GM12891 (cell line): Measurements from ENCODE around the gene CLRN1.

ENCODE experiments used
- PAX5 ChIP-seq: IDR thresholded peaks from 2 replicates; pipeline ENCODE4 v1.6.1; 2011; ENCODE audit warnings: low read length, moderate library complexity, mild to moderate bottlenecking; ENCODE audit not compliant: insufficient read depth, severe bottlenecking
- POLR2A ChIP-seq: IDR thresholded peaks from 2 replicates; pipeline ENCODE4 v1.6.1; 2011; ENCODE audit warnings: low read depth, low read length, control low read depth
- POLR2AphosphoS5 ChIP-seq: IDR thresholded peaks from 2 replicates; pipeline ENCODE4 v1.6.1; 2011; ENCODE audit warnings: low read depth, low read length, control low read depth
- POU2F2 ChIP-seq: IDR thresholded peaks from 2 replicates; pipeline ENCODE4 v1.6.1; 2011; ENCODE audit warnings: low read depth, mild to moderate bottlenecking, control low read depth, low read length, moderate library complexity
- SPI1 ChIP-seq: IDR thresholded peaks from 2 replicates; pipeline ENCODE4 v1.6.1; 2011; ENCODE audit warnings: low read depth, low read length, control low read depth
- TAF1 ChIP-seq: IDR thresholded peaks from 2 replicates; pipeline ENCODE4 v1.6.1; 2011; ENCODE audit warnings: low read depth, low read length, control low read depth

- TF ChIP-seq POLR2AphosphoS5 (no peak), POLR2A (no peak), SPI1 (no peak), TAF1 (no peak), PAX5 (no peak), POU2F2 (no peak)
Measured at GRCh38 chr3:150970665-150971324, 1.7 kb downstream of the CLRN1 start.
